ENCODE measurements around the gene TMIGD1.

GRCh38 chr17:30333503-30334360 lies at the start of gene TMIGD1:
- no peak for TF ChIP-seq POLR2A (IDR thresholded peaks at IDR 0.05)
- TF ChIP-seq CTCF (IDR thresholded peaks at IDR 0.05) = no peak

Data from thyroid gland (tissue), 4 donors.